DMS114 treated with DMSO at 0.1 percent for 48 hours (cell line): ENCODE measurements around the gene DUSP22.

ENCODE experiments used
- DNase-seq: peaks from one replicate; lab custom pipeline; 2025; ENCODE audit not compliant: unreplicated experiment; lab: John Stamatoyannopoulos, UW

DUSP22 gene

GRCh38 chr6:296151-297122 lies 4.2 kb downstream of the DUSP22 start:
- DNase-seq = no peak

- DNase-seq = no peak
Measured at GRCh38 chr6:297571-298232, 5.4 kb downstream of the DUSP22 start.

- DNase-seq = no peak
Measured at GRCh38 chr6:298233-299103, 6.2 kb downstream of the DUSP22 start.

- DNase-seq = no peak
Measured at GRCh38 chr6:299104-299980, 7.1 kb downstream of the DUSP22 start.

- no peak for DNase-seq
Measured at GRCh38 chr6:300026-300425, 7.7 kb downstream of the DUSP22 start.

- no peak for DNase-seq
Measured at GRCh38 chr6:300494-301198, 8.4 kb downstream of the DUSP22 start.

- no peak for DNase-seq
Measured at GRCh38 chr6:301526-301925, 9.2 kb downstream of the DUSP22 start.

- no peak for DNase-seq
Measured at GRCh38 chr6:301929-302705, 9.8 kb downstream of the DUSP22 start.

GRCh38 chr6:302760-303159 lies 10.5 kb downstream of the DUSP22 start:
- DNase-seq = no peak

- DNase-seq = no peak
Measured at GRCh38 chr6:303263-303662, 11.0 kb downstream of the DUSP22 start.

GRCh38 chr6:303948-304558 lies 11.8 kb downstream of the DUSP22 start:
- no peak for DNase-seq

GRCh38 chr6:304833-305370 lies 12.6 kb downstream of the DUSP22 start:
- no peak for DNase-seq

GRCh38 chr6:305371-306206 lies 13.3 kb downstream of the DUSP22 start:
- DNase-seq = no peak

- DNase-seq = no peak
Measured at GRCh38 chr6:306641-307061, 14.4 kb downstream of the DUSP22 start.

- no peak for DNase-seq
Measured at GRCh38 chr6:307065-307814, 15.0 kb downstream of the DUSP22 start.

- no peak for DNase-seq
Measured at GRCh38 chr6:307874-308273, 15.6 kb downstream of the DUSP22 start.

- DNase-seq = no peak
Measured at GRCh38 chr6:308307-308706, 16.0 kb downstream of the DUSP22 start.
